ENCODE data around the gene WDR11. TPM values are rescaled to one million over a fixed set of nuclear protein-coding genes. Genes with fewer than 3 reads are reported as not detected.
A peak's percentile ranks its signal among the peaks of the same experiment; 100 is the strongest.

Gene WDR11
- total and polyA plus RNA-seq, 4 donors = 68.4 to 91.5 (median 74.2) TPM

DNA sequence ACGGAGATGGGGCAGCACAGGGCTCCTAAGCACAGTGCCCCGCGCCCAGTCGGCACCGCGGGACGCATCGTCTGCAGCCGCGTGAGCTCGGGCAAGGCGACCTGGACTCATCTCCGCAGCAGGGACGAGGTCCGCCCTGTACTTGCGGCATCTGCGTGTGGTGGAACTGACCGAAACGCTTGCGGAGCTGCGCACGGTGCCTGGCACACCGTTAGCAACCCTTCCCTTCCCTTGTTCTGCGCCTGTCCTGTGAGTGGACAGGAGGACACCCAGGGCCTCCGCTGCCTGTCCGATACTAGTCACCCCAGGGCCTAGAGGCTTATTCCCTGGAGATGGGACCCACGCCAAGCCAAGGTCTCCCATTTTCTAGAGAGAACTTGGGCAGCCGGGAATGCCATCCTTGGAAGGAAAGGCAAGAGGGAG is 98.5 kb downstream of the WDR11 start:
- WGBS (ENCODE audit: insufficient coverage) = 12% methylated on average over 28 of the region's 28 CpGs
- H3K9me3 ChIP-seq (ENCODE audit: control insufficient read depth, insufficient read depth, low read length) = peaks cover 1% of the 10 kb centered on the region
- no peaks in the 10 kb centered on the region for H3K36me3 ChIP-seq (ENCODE audit: control insufficient read depth, insufficient read depth, low read length)
- peak overlapping the region; percentile 30 for H3K27ac ChIP-seq (ENCODE audit: low read depth, low read length)
- peak overlapping the region; percentile 48 for H3K4me3 ChIP-seq (ENCODE audit: low read depth, low read length)
- peaks cover 27% of the 10 kb centered on the region for H3K4me1 ChIP-seq (ENCODE audit: control insufficient read depth, insufficient read depth, low read length)
- peak in 2 of 6 donors; percentile 51 to 59 for DNase-seq (ENCODE audit: low read depth in 4 of 6, low spot score in 6 of 6)
- peaks cover 19% of the 10 kb centered on the region for H3K27me3 ChIP-seq (ENCODE audit: control insufficient read depth, insufficient read depth, low read length)

DNA sequence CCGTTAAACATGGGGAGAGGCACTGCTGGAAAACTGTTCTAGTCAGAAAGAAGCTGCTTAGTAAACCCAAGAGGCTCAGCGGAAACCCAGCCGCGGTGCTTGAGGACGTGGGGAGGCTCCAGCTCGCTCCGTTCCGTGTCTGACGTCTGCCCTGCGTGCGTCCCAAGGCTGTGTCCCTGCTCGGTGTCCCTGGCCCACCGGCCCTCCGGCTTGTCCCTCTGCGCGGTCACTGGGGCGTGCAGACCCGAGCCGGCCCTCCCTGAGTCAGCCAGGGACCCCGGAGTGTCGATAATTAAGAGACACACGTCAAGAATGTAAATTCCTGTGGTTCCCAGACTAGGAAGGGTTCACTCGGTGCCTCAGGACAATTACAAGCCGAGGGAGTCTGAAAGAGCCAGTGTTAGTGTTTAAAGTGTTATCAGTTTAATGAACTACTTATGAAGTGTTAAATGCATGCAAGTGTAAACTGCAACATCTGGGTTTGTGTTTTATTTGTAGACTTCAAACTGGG is 98.9 kb downstream of the WDR11 start:
- Histone ChIP-seq H3K27ac (ENCODE audit: low read depth, low read length) (no peak overlapping the region), H3K36me3 (ENCODE audit: control insufficient read depth, insufficient read depth, low read length) (no peaks in the 10 kb centered on the region), H3K9me3 (ENCODE audit: control insufficient read depth, insufficient read depth, low read length) (peaks cover 1% of the 10 kb centered on the region), H3K4me3 (ENCODE audit: low read depth, low read length) (peak overlapping the region; percentile 48), H3K4me1 (ENCODE audit: control insufficient read depth, insufficient read depth, low read length) (peaks cover 27% of the 10 kb centered on the region), H3K27me3 (ENCODE audit: control insufficient read depth, insufficient read depth, low read length) (peaks cover 19% of the 10 kb centered on the region)
- peak in 1 of 6 donors; percentile 72 for DNase-seq (ENCODE audit: low read depth in 4 of 6, low spot score in 6 of 6)
- 8% methylated on average over 24 of the region's 24 CpGs for WGBS (ENCODE audit: insufficient coverage)

DNA sequence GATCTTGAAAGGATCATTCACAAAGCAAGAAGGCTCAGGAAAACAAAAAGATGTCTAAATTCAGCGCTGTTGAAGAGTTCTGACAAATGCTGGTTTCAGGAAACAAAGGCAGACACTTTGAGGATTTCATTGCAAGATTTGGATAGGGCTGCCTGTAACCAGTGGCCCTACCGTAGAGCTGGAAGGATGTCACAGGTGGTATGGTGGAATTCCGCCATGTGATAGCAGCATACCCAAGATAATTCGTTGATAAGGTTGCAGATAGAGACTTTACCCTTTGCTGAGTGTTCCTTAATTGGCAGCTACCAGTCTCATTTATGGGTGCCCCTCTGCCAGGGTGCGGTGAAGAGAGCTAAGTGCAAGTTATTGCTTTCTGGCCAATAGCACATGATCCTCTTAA is 100.1 kb downstream of the WDR11 start:
- H3K36me3 ChIP-seq (ENCODE audit: control insufficient read depth, insufficient read depth, low read length) = no peaks in the 10 kb centered on the region
- H3K27me3 ChIP-seq (ENCODE audit: control insufficient read depth, insufficient read depth, low read length) = peaks cover 19% of the 10 kb centered on the region
- H3K9me3 ChIP-seq (ENCODE audit: control insufficient read depth, insufficient read depth, low read length) = peaks cover 1% of the 10 kb centered on the region
- WGBS (ENCODE audit: insufficient coverage) = 83% methylated on average over 5 of the region's 5 CpGs
- peaks cover 18% of the 10 kb centered on the region for H3K4me1 ChIP-seq (ENCODE audit: control insufficient read depth, insufficient read depth, low read length)
- no peak overlapping the region for H3K4me3 ChIP-seq (ENCODE audit: low read depth, low read length)
- no peak overlapping the region for H3K27ac ChIP-seq (ENCODE audit: low read depth, low read length)
- no peak for DNase-seq (ENCODE audit: low read depth in 4 of 6, low spot score in 6 of 6)

DNA sequence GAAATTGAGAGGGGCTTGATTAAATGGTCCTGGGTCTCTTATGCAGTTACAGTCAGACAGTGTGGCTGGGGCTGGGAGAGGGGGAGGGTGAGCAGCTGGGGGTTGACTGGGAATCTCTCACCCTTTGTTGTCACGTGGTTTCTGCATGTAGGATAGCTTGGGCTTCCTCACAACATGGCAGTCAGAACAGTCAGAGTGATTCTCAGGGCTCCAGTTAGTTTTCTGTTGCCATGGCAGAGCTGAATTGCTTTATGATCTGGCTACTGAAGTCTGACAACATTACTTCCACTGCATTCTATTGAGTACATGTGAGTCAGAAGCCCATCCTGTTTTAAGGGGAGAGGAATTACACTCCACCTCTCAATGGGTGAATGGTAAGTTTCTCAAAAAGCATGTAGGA is 102.7 kb downstream of the WDR11 start:
- WGBS (ENCODE audit: insufficient coverage) = 43% methylated on average over 1 of the region's 1 CpG
- Histone ChIP-seq H3K4me3 (ENCODE audit: low read depth, low read length) (no peak overlapping the region), H3K4me1 (ENCODE audit: control insufficient read depth, insufficient read depth, low read length) (peaks cover 14% of the 10 kb centered on the region), H3K27me3 (ENCODE audit: control insufficient read depth, insufficient read depth, low read length) (peaks cover 19% of the 10 kb centered on the region), H3K36me3 (ENCODE audit: control insufficient read depth, insufficient read depth, low read length) (no peaks in the 10 kb centered on the region), H3K9me3 (ENCODE audit: control insufficient read depth, insufficient read depth, low read length) (peaks cover 1% of the 10 kb centered on the region), H3K27ac (ENCODE audit: low read depth, low read length) (no peak overlapping the region)
- no peak for DNase-seq (ENCODE audit: low read depth in 4 of 6, low spot score in 6 of 6)
